ENCODE data around the gene POMGNT1. TPM values are rescaled to one million over a fixed set of nuclear protein-coding genes. Genes with fewer than 3 reads are reported as not detected.

POMGNT1 gene
- total RNA-seq, 1 experiment from 2014 or later, result 62.5 TPM

DNA sequence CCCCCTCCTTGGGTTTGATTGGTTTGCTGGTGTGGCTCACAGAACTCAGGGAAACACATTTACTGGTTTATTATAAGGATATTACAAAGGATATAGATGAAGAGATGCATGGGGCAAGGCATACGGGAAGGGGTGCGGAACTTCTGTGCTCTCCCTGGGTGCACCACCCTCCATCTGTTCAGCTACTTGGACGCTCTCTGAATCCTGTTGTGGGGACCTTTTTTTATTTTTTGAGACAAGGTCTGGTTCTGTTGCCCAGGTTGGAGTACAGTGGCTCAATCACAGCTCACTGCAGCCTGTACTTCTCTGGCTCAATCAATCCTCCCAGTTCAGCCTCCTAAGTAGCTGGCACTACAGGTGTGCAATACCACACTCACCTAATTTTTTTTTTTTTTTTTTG, 12.3 kb upstream of the POMGNT1 start:
- no peak for DNase-seq (ENCODE audit: low read depth)

- DNase-seq (ENCODE audit: low read depth), result no peak
Measured at GRCh38 chr1:46206399-46206798, 8.2 kb upstream of the POMGNT1 start.

GRCh38 chr1:46205791-46206190, 7.6 kb upstream of the POMGNT1 start:
- DNase-seq (ENCODE audit: low read depth), result no peak

- no peak for DNase-seq (ENCODE audit: low read depth)
Measured at GRCh38 chr1:46205141-46205540, 6.9 kb upstream of the POMGNT1 start.

GRCh38 chr1:46204406-46204742, 6.1 kb upstream of the POMGNT1 start:
- no peak for DNase-seq (ENCODE audit: low read depth)

GRCh38 chr1:46203738-46204405, 5.6 kb upstream of the POMGNT1 start:
- DNase-seq (ENCODE audit: low read depth), result no peak

DNA sequence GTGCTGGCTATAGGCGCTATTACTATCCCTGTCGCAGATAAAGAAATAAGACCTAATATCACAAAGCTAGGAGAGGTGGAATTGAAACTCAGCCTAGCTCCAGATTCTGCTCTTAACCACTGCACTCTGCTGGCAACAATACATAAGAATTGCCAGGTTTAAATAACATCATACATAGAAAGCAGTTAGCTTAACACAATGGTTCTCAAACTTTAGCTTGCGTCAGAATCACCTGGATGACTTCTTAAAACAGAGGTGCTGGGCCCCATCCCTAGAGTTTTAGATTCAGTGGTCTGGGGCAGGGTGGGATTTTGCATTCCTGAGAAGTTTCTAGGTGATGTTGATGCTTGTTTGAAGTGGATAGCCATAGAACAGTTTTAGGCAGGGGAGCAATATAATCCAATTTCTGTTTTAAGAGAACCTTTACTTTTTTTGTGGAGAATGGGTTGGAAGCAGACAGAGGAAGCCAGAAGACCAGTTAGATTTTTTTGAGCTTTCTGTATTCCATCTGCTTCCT, 1.1 kb upstream of the POMGNT1 start:
- DNase-seq (ENCODE audit: low read depth), result no peak

DNA sequence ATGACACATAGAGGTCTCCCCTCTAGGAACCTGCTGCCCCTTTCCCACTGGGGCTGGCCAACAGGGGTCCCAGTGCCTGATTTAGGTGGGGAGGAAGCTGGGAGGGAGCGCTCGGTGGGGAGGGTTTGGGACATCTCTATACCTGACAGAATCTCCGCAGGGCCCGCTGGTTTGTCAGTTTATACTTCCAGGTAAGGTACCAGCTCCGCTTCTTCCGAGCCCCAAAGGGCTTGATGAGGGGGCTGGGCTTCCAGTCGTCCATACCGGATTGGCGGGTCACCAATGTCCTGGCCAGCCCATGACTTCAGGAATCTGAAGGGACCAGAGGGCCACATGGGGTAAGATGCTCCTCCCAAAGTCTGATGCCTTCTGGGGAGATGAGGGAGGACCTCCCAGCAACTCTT, 672 bp downstream of the POMGNT1 start:
- DNase-seq (ENCODE audit: low read depth), result no peak

- DNase-seq (ENCODE audit: low read depth), result no peak
Measured at GRCh38 chr1:46196609-46197008, 1.6 kb downstream of the POMGNT1 start.

- no peak for DNase-seq (ENCODE audit: low read depth)
Measured at GRCh38 chr1:46194641-46195193, 3.5 kb downstream of the POMGNT1 start.

DNA sequence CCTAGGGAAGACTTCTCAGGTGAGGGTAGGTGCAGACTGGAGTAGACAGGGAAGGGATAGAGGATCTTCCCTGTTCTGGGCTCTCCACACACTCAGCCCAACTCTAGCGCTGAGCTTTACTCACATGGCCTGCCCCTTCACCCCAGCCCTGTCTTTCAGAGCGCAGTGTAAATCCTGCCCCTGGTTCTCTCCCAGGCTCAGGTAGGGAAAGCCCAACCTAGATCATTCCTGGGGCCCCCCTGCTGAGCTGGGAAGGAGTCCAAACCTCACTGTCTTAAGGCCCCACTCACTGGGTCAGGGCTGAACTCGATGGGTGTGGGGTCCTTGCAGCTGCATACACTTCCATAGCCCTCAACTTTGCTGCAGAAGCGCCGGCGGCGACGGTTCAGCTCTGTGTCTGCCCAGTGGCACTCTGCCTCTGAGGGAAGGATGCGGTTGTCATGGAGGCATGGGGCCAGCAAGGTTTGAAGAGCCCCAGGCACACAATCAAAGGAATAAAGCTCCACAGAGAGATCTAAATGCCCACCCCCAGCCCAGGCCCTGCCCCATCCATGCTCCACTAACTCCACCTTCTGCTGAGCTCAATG, 4.2 kb downstream of the POMGNT1 start:
- DNase-seq (ENCODE audit: low read depth), result no peak

- no peak for DNase-seq (ENCODE audit: low read depth)
Measured at GRCh38 chr1:46193285-46193684, 4.9 kb downstream of the POMGNT1 start.

- no peak for DNase-seq (ENCODE audit: low read depth)
Measured at GRCh38 chr1:46192171-46192570, 6.1 kb downstream of the POMGNT1 start.

DNA sequence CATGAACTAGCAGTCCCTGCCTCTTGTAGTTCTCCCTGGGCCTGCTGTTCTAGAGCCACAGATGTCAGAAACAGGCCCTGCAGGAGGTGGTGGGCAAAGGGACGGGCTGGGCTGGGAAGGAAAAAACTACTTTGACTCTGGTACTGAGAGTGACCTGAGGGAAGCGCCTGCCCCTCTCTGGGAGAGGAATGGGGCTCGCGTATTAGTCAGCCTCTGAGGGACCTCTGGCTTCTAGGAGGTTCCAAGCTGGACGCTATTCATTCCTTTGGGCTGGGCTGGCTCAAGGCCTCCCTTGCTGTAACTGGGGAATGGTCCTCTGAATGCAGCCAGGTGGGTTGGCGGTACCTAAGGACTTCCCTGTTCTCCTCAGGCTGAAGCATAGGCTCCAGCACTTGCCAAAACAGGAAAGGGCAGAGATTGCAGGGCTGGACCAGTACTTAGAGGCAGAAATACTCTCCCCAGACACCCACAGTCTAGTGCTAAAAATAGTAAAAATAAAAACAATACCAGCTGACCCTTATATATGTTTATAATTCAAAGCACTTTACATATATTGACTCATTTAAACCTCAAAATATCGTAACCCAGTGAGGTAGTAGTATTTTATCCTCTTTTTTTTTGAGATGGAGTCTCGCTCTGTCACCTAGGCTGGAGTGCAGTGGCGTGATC, 7.1 kb downstream of the POMGNT1 start:
- DNase-seq (ENCODE audit: low read depth), result no peak

DNA sequence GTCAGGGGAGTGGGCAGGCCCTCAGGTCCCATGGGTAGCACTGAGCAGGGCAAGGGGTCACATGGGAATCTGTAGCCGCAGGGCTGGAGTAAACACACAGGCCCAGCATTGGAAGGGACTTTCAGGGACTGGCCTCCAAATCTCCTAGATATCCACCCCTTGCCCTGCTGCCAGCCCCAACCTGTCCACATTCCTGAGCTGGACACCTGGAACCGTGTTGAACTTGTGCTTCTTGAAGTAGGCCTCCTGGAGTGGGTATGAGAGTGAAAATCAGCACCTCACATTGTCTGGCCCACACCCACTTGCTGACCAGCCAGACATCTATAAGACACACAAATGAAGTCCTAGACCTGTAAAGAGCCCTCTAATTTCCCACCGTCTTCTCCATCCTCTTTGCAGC, 7.7 kb downstream of the POMGNT1 start:
- no peak for DNase-seq (ENCODE audit: low read depth)

DNA sequence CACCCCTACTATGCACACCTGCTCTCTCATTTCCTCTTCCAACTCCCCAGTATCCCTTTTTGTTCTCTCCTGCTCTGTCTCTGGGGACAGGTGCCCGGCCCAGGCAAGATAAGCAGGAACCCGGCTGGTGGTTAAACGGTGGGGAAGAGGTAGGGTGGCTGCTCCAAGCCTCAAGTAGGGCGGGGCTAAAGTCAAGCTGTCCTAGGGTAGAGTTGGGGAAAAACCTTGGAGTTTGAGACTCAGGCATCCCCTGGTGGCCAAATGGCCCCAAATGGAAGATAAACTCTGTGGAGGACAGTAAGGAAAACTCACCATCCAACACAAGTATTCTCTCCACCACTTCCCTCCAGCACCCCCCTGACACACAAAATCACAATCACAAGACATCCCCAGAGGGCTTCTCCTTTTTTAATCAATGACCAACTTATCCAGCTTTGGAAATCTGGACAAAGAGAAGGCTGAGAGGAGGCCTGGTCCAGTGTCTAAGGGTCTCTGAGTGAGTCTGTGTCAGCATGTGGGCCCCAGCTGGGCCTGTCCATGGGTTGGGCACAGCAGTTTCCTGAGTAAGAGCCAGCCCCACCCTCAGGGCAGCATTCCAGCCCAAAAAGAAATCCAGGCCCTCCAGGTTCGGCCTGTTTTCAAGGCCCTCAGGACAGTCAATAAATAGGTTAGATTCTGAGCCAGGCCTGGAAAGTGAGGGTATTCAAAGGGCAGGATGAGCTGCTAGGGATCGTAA, 9.8 kb downstream of the POMGNT1 start:
- DNase-seq (ENCODE audit: low read depth), result no peak

GRCh38 chr1:46187106-46187869, 10.9 kb downstream of the POMGNT1 start:
- no peak for DNase-seq (ENCODE audit: low read depth)

DNA sequence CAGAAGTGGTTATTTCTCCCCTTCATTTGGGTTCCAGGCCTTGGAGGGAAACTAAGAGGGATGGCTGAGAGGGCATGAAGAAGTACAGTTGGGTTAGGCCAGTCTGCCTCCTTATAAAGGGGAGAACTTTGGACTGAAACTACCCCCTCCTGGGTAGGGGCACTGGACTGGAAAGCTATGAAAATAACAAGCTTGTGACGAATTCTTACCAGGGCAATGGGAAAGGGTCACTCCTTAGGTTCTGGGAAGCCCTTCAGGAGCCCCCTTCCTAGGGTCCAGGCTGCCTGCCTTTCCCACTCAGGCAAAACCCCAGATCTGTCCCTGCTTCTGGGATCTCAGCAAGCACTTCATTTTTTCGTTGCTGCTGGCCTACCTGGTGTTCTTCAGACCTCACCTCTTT, 12.2 kb downstream of the POMGNT1 start:
- DNase-seq (ENCODE audit: low read depth), result no peak

DNA sequence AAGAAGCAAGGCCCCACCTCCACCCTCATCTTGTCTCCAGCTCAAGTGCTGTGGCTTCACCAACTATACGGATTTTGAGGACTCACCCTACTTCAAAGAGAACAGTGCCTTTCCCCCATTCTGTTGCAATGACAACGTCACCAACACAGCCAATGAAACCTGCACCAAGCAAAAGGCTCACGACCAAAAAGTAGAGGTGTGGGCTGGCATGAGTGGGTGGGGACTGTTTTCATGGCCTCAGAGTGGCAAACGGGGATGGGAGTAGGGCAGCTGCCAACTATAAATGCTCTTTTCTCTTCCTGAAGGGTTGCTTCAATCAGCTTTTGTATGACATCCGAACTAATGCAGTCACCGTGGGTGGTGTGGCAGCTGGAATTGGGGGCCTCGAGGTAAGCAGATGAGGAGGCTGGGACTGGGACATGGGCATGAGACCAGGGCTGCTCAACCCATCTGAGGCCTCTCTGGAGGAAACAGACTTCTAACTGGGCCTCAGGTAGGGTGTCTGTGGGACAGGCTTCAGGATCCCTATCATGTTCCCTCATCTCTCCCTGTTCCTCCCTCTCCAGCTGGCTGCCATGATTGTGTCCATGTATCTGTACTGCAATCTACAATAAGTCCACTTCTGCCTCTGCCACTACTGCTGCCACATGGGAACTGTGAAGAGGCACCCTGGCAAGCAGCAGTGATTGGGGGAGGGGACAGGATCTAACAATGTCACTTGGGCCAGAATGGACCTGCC, 13.1 kb downstream of the POMGNT1 start:
- DNase-seq (ENCODE audit: low read depth), result no peak

DNA sequence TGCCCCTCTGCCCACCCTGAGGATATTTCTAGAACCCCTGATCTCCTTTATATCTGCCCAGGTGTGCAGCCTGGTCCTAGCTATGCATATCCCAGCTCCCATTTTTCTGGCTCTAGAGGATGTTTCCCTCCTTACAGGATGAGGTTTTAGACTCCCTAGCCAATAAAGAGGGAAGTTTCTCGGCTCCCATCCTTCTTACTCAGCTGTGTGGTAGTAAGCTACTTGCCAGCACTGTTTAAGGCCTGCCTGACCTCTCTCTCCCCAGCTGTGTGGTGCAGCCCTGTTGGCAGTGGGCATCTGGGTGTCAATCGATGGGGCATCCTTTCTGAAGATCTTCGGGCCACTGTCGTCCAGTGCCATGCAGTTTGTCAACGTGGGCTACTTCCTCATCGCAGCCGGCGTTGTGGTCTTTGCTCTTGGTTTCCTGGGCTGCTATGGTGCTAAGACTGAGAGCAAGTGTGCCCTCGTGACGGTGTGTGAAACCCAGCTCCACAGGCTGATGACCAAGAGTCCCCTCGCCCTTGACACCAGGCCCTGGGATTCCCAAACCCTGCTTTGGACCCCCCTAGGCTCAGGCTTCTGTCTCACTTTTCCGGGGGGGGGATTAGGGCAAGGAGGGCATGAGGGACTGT, 14.2 kb downstream of the POMGNT1 start:
- DNase-seq (ENCODE audit: low read depth), result peak; percentile 21
